Stimulated activated CD4-positive, alpha-beta T cell treated with anti-CD3 and anti-CD28 coated beads, TNF-alpha, amount 100 ng/mL, for 24 hours (primary cell): ENCODE measurements around the gene PSG1.
"Not testable (repeated sequence)": the region's sequence is repeated elsewhere in the genome, so short reads cannot be mapped to it uniquely, and the experiment has no call there.

Source experiments
- DNase-seq, 3 experiments: peaks; one replicate each; pipeline ENCODE4 v3.0.0-alpha.2; 2020; ENCODE audit warnings: low read depth in 3 of 3

PSG1 gene

GRCh38 chr19:42821306-42821977 lies 58.1 kb downstream of the PSG1 start:
- not testable (repeated sequence) for DNase-seq

DNA sequence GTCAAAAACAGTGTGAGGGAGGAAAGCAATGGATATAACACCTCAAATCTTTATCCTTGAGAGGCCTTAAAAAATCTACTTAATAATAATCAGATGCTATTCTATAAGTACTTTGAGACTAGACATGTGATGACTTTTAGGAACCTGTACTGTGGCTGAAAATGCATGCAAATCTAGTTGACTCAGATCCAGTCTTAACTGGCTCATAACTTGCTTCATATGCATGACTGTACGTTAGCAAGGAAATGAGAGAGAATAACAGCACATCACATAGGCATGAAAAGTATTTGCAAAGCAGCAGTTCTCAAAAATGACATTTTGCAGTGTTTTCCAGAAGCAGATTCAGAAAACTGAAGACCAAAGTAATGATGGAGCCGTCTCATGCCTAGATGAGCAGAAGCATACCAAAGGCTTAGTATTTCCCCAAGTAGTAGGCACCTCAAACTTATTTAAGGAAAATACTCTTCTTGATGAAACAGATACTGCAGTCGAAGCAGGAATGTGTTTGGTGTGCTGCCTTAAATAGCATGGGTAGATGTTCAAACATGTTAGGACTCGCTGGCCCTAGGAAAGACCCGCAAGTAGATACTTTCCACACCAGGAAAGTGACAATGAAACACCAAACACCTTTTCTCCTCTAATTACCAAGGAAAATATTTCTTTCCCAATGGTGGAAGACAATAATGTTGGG lies 59.4 kb downstream of the PSG1 start:
- DNase-seq = not testable (repeated sequence)

- DNase-seq = no peak
These were observed 62.6 kb downstream of the PSG1 start for GRCh38 chr19:42816894-42817293.
